A673 (cell line): Measurements from ENCODE around the gene PIERCE2. TPM values are rescaled to one million over a fixed set of nuclear protein-coding genes. Genes with fewer than 3 reads are reported as not detected.

Experiments used
- BruUV-seq: library from RNA; stranded (reverse); fragments of 400-500 nt; replicated peaks from 2 replicates; lab custom pipeline; 2021; lab: Mats Ljungman, UMichigan
- CTCF ChIA-PET: fragments of 300-600 bp; sonication (Branson Sonifier 250); formaldehyde crosslinking; loops from one replicate; lab custom pipeline; 2022; ENCODE audit warnings: antibody characterized with exemption; lab: Charles Lee
- POLR2A ChIA-PET: fragments of 300-600 bp; sonication (Branson Sonifier 250); formaldehyde crosslinking; loops from one replicate; lab custom pipeline; 2022; ENCODE audit warnings: antibody characterized with exemption; ENCODE audit not compliant: low non-redundant PET; lab: Charles Lee
- DNase-seq: peaks from one replicate; pipeline ENCODE4 v3.0.0-alpha.2; 2015; ENCODE audit warnings: low spot score
- H3K27ac ChIP-seq: fragments of 200-600 bp; sonication (generic); 2 replicates; pipeline ENCODE4 v1.5.1; 2016; ENCODE audit warnings: mixed run types, low read depth, mild to moderate bottlenecking, mixed read lengths, antibody characterized with exemption, low read length; ENCODE audit not compliant: poor library complexity, severe bottlenecking
- H3K27me3 ChIP-seq: fragments of 200-600 bp; sonication (generic); replicated peaks from 2 replicates; pipeline ENCODE4 v1.6.1; 2017; ENCODE audit warnings: mixed run types, low read depth, mild to moderate bottlenecking, mixed read lengths, antibody characterized with exemption, low read length; ENCODE audit not compliant: insufficient read depth, poor library complexity
- H3K36me3 ChIP-seq: fragments of 200-600 bp; sonication (generic); 2 replicates; pipeline ENCODE4 v1.6.1; 2016; ENCODE audit warnings: mixed run types, mild to moderate bottlenecking, mixed read lengths, antibody characterized with exemption, low read length; ENCODE audit not compliant: insufficient read depth, poor library complexity, severe bottlenecking
- H3K4me1 ChIP-seq: fragments of 200-600 bp; sonication (generic); 2 replicates; pipeline ENCODE4 v1.6.1; 2017; ENCODE audit warnings: mixed run types, mild to moderate bottlenecking, mixed read lengths, antibody characterized with exemption, low read length; ENCODE audit not compliant: insufficient read depth, poor library complexity, severe bottlenecking
- H3K4me3 ChIP-seq: fragments of 200-600 bp; sonication (generic); 2 replicates; pipeline ENCODE4 v1.5.1; 2016; ENCODE audit warnings: low read depth, mixed run types, mild to moderate bottlenecking, mixed read lengths, low read length; ENCODE audit not compliant: poor library complexity, severe bottlenecking
- H3K9me3 ChIP-seq: fragments of 200-600 bp; sonication (generic); 2 replicates; pipeline ENCODE4 v1.6.1; 2016; ENCODE audit warnings: mixed run types, low read depth, mild to moderate bottlenecking, mixed read lengths, antibody characterized with exemption, low read length; ENCODE audit not compliant: poor library complexity, severe bottlenecking
- CTCF ChIP-seq: fragments of 300-800, 200-600 bp; sonication (generic); conservative IDR thresholded peaks from 2 replicates; pipeline ENCODE4 v1.5.1; 2017; ENCODE audit warnings: low read depth, mild to moderate bottlenecking, antibody characterized with exemption, low read length, moderate library complexity, mixed read lengths
- EZH2 ChIP-seq: fragments of 200-600 bp; sonication (generic); IDR thresholded peaks from 2 replicates; pipeline ENCODE4 v1.6.1; 2017; ENCODE audit warnings: borderline replicate concordance, low read depth, mild to moderate bottlenecking, mixed read lengths, antibody characterized with exemption, low read length; ENCODE audit not compliant: poor library complexity, severe bottlenecking
- intact Hi-C: fragments of 100-400 bp; cut with micrococcal nuclease; formaldehyde crosslinking; loops from one replicate; pipeline ENCODE4 v1.10.0; 2022; ENCODE audit not compliant: unreplicated experiment
- total RNA-seq: library from RNA; stranded (reverse); gene quantifications from 2 replicates; pipeline ENCODE4 v1.2.3, GENCODE V29; 2021

The PIERCE2 gene
- total RNA-seq, 1 experiment from 2014 or later = 0.86 TPM

DNA sequence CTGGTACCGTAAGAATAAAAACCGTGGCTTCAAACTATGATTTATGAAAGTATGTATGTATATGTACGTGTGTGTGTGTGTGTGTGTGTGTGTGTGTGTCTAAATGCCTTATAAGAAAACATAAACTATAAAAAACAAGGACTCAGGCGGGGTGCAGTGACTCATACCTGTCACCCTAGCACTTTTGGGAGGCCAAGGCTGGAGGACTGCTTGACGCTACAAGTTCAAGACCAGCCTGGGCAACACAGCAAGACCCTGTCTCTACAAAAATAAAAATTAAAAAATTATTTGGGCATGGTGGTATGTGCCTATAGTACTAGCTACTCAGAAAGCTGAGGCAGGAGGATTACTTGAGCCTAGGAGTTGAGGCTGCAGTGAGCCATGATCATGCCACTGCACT lies 29.2 kb upstream of the PIERCE2 start:
- no TSS peak for BruUV-seq
- Histone ChIP-seq H3K4me3 (no peak overlapping the region), H3K27ac (no peak overlapping the region), H3K9me3 (no peaks in the 10 kb centered on the region), H3K36me3 (no peaks in the 10 kb centered on the region), H3K4me1 (no peaks in the 10 kb centered on the region), H3K27me3 (no peaks in the 10 kb centered on the region)
- ChIA-PET CTCF (no interaction called here), POLR2A (no interaction called here)
- intact Hi-C loops = no loop called here
- DNase-seq = no peak
- TF ChIP-seq CTCF (no peak), EZH2 (no peak)

DNA sequence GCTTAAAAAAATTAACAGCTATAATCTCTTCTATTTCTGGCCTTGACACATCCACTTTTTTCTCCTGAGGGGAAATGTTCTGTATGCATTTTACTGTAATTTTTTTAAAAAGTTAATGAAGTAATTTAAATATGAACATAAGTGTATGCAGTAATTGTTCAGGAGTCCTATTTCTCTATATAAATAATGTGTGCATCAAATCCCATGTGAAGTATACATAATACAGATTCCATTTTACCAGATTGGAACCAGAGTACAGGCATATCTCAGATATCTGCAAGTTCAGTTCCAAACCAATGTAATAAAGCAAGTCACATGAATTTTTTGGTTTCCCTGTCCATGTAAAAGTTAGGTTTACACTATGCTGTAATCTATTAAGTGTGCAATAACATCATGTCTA lies 26.7 kb upstream of the PIERCE2 start:
- DNase-seq = no peak
- POLR2A ChIA-PET = no interaction called here
- no peaks in the 10 kb centered on the region for H3K27me3 ChIP-seq
- H3K9me3 ChIP-seq = no peaks in the 10 kb centered on the region
- intact Hi-C loops = no loop called here
- TF ChIP-seq EZH2 (no peak), CTCF (no peak)
- no peak overlapping the region for H3K4me3 ChIP-seq
- H3K4me1 ChIP-seq = no peaks in the 10 kb centered on the region
- CTCF ChIA-PET = no interaction called here
- BruUV-seq = no TSS peak
- H3K36me3 ChIP-seq = no peaks in the 10 kb centered on the region
- H3K27ac ChIP-seq = no peak overlapping the region

DNA sequence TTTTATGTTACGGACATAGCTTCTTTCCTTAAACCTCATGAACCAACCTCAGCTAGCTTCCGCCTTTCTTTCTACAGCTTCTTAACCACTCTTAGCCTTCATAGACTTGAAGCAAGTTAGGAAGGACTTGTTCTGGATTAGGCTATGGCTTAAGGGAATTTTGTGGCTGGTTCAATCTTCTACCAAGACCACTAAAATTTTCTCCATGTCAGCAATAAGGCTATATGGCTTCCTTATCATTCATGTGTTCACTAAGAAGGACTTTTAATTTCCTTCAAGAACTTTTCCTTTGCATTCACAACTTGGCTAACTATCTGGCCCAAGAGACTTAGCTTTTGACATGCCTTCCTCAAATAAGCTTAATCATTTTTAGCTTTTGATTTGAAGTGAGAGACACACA lies 24.6 kb upstream of the PIERCE2 start:
- ChIA-PET CTCF (no interaction called here), POLR2A (no interaction called here)
- no peak for TF ChIP-seq CTCF
- TF ChIP-seq EZH2 = no peak
- no peaks in the 10 kb centered on the region for H3K9me3 ChIP-seq
- no peak overlapping the region for H3K27ac ChIP-seq
- no peaks in the 10 kb centered on the region for H3K27me3 ChIP-seq
- intact Hi-C loops = no loop called here
- H3K4me3 ChIP-seq = no peak overlapping the region
- BruUV-seq = no TSS peak
- DNase-seq = no peak
- H3K36me3 ChIP-seq = no peaks in the 10 kb centered on the region
- no peaks in the 10 kb centered on the region for H3K4me1 ChIP-seq
